ENCODE measurements around the gene DGKH. TPM values are rescaled to one million over a fixed set of nuclear protein-coding genes. Genes with fewer than 3 reads are reported as not detected.
"Not testable (repeated sequence)": the region's sequence is repeated elsewhere in the genome, so short reads cannot be mapped to it uniquely, and the experiment has no call there.

The DGKH gene
- total and polyA plus RNA-seq, 2 experiments from 2014 or later = 3.6 to 7.2 TPM

GRCh38 chr13:42086582-42086981, 38.1 kb downstream of the DGKH start:
- no peak for DNase-seq (ENCODE audit: low spot score)
- 100% methylated on average over 1 of the region's 1 CpG for WGBS (ENCODE audit: low lambda C conversion rate, missing lambda C conversion rate)

GRCh38 chr13:42094516-42095040, 46.1 kb downstream of the DGKH start:
- Histone ChIP-seq H2AFZ (no peak overlapping the region), H3K9me2 (replicated peaks; ENCODE audit: insufficient read depth) (no peaks in the 10 kb centered on the region), H3K79me2 (peaks cover 2% of the 10 kb centered on the region), H3K27ac (no peak overlapping the region), H3K4me3 (no peak overlapping the region), H3K9me3 (ENCODE audit: low read depth) (no peaks in the 10 kb centered on the region), H3K4me1 (ENCODE audit: insufficient read depth) (no peaks in the 10 kb centered on the region), H3K4me2 (no peak overlapping the region), H3K27me3 (no peaks in the 10 kb centered on the region), H3K36me3 (replicated peaks; ENCODE audit: insufficient read depth, low read depth) (no peaks in the 10 kb centered on the region), H4K20me1 (ENCODE audit: insufficient read depth, poor library complexity, severe bottlenecking) (no peaks in the 10 kb centered on the region)
- WGBS (ENCODE audit: low lambda C conversion rate, missing lambda C conversion rate) = 77% methylated on average over 2 of the region's 2 CpGs
- TF ChIP-seq CTCF (IDR thresholded peaks at IDR 0.05; ENCODE audit: poor library complexity) (no peak), EZH2phosphoT487 (IDR thresholded peaks at IDR 0.05; ENCODE audit: low read depth, severe bottlenecking, unreplicated experiment) (no peak), EZH2 (IDR thresholded peaks at IDR 0.05; ENCODE audit: borderline replicate concordance) (no peak)
- DNase-seq (ENCODE audit: low spot score) = no peak

More at GRCh38 chr13:42086582-42086981, 38.1 kb downstream of the DGKH start:
- H3K4me3 ChIP-seq = no peak overlapping the region
- no peaks in the 10 kb centered on the region for H3K36me3 ChIP-seq (replicated peaks; ENCODE audit: insufficient read depth, low read depth)
- H3K9me3 ChIP-seq (ENCODE audit: low read depth) = no peaks in the 10 kb centered on the region
- TF ChIP-seq EZH2phosphoT487 (IDR thresholded peaks at IDR 0.05; ENCODE audit: low read depth, severe bottlenecking, unreplicated experiment) (no peak), EZH2 (IDR thresholded peaks at IDR 0.05; ENCODE audit: borderline replicate concordance) (no peak), CTCF (IDR thresholded peaks at IDR 0.05; ENCODE audit: poor library complexity) (no peak)
- H3K4me1 ChIP-seq (ENCODE audit: insufficient read depth) = no peaks in the 10 kb centered on the region
- H3K27ac ChIP-seq = no peak overlapping the region
- H3K9me2 ChIP-seq (replicated peaks; ENCODE audit: insufficient read depth) = no peaks in the 10 kb centered on the region
- no peak overlapping the region for H3K4me2 ChIP-seq
- no peak overlapping the region for H2AFZ ChIP-seq
- no peaks in the 10 kb centered on the region for H3K27me3 ChIP-seq
- no peaks in the 10 kb centered on the region for H3K79me2 ChIP-seq
- no peaks in the 10 kb centered on the region for H4K20me1 ChIP-seq (ENCODE audit: insufficient read depth, poor library complexity, severe bottlenecking)

- not testable (repeated sequence) for H3K27me3 ChIP-seq; H3K36me3 ChIP-seq (replicated peaks; ENCODE audit: insufficient read depth, low read depth); H3K4me2 ChIP-seq; H3K4me3 ChIP-seq; H2AFZ ChIP-seq; H3K4me1 ChIP-seq (ENCODE audit: insufficient read depth); H3K9me3 ChIP-seq (ENCODE audit: low read depth); H3K79me2 ChIP-seq; DNase-seq (ENCODE audit: low spot score); H3K27ac ChIP-seq; H3K9me2 ChIP-seq (replicated peaks; ENCODE audit: insufficient read depth); H4K20me1 ChIP-seq (ENCODE audit: insufficient read depth, poor library complexity, severe bottlenecking)
- WGBS (ENCODE audit: low lambda C conversion rate, missing lambda C conversion rate) = 100% methylated on average over 2 of the region's 2 CpGs
These were observed 47.8 kb downstream of the DGKH start for GRCh38 chr13:42096222-42096621.

- Histone ChIP-seq H3K4me2 (no peak overlapping the region), H3K36me3 (replicated peaks; ENCODE audit: insufficient read depth, low read depth) (no peaks in the 10 kb centered on the region), H3K79me2 (peaks cover 2% of the 10 kb centered on the region), H4K20me1 (ENCODE audit: insufficient read depth, poor library complexity, severe bottlenecking) (no peaks in the 10 kb centered on the region), H3K9me2 (replicated peaks; ENCODE audit: insufficient read depth) (no peaks in the 10 kb centered on the region), H3K4me3 (no peak overlapping the region), H3K27ac (no peak overlapping the region), H3K4me1 (ENCODE audit: insufficient read depth) (no peaks in the 10 kb centered on the region), H3K27me3 (no peaks in the 10 kb centered on the region), H2AFZ (no peak overlapping the region), H3K9me3 (ENCODE audit: low read depth) (no peaks in the 10 kb centered on the region)
- TF ChIP-seq CTCF (IDR thresholded peaks at IDR 0.05; ENCODE audit: poor library complexity) (no peak), EZH2phosphoT487 (IDR thresholded peaks at IDR 0.05; ENCODE audit: low read depth, severe bottlenecking, unreplicated experiment) (no peak), EZH2 (IDR thresholded peaks at IDR 0.05; ENCODE audit: borderline replicate concordance) (no peak)
- WGBS (ENCODE audit: low lambda C conversion rate, missing lambda C conversion rate) = 96% methylated on average over 9 of the region's 9 CpGs
- no peak for DNase-seq (ENCODE audit: low spot score)
These were observed 51.7 kb downstream of the DGKH start for GRCh38 chr13:42099962-42100675.
